Measurements from ENCODE around the gene CRYBG1. TPM values are rescaled to one million over a fixed set of nuclear protein-coding genes. Genes with fewer than 3 reads are reported as not detected.

CRYBG1 gene
- total and polyA plus RNA-seq, 10 of the 15 experiments (the other 5 are each of a cell fraction or from before 2014, with no cell fraction given): 6.5 to 57.0 (median 25.2) TPM

DNA sequence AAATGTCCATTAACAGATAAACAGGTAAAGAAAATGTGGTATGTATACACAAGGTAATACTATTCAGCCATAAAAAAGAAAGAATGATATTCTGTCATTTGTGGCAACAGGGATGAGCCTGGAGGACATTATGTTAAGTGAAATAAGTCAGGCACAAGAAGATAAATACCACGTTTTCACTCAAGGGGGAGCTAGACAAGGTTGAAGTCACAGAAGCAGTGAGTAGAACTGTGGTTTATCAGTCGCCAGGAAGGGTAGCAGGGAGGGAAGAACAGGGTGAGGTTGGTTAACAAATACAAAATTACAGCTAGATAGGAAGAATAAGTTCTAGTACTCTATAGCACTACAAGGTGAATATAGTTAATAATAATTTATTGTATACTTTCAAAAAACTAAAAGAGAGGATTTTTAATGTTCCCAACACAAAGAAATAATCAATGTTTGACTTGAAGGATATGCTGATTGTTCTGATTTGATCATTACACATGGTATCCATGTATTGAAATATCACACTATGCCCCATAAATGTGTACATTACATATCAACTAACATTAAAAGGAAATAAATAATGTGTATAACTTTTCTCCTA lies 247.7 kb downstream of the CRYBG1 start (continued):
- TF ChIP-seq, protein P1, sequence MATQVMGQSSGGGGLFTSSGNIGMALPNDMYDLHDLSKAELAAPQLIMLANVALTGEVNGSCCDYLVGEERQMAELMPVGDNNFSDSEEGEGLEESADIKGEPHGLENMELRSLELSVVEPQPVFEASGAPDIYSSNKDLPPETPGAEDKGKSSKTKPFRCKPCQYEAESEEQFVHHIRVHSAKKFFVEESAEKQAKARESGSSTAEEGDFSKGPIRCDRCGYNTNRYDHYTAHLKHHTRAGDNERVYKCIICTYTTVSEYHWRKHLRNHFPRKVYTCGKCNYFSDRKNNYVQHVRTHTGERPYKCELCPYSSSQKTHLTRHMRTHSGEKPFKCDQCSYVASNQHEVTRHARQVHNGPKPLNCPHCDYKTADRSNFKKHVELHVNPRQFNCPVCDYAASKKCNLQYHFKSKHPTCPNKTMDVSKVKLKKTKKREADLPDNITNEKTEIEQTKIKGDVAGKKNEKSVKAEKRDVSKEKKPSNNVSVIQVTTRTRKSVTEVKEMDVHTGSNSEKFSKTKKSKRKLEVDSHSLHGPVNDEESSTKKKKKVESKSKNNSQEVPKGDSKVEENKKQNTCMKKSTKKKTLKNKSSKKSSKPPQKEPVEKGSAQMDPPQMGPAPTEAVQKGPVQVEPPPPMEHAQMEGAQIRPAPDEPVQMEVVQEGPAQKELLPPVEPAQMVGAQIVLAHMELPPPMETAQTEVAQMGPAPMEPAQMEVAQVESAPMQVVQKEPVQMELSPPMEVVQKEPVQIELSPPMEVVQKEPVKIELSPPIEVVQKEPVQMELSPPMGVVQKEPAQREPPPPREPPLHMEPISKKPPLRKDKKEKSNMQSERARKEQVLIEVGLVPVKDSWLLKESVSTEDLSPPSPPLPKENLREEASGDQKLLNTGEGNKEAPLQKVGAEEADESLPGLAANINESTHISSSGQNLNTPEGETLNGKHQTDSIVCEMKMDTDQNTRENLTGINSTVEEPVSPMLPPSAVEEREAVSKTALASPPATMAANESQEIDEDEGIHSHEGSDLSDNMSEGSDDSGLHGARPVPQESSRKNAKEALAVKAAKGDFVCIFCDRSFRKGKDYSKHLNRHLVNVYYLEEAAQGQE (IDR thresholded peaks at IDR 0.05; ENCODE audit: low read depth, low read length): no peak
- TF ChIP-seq POLR2AphosphoS5 (IDR thresholded peaks at IDR 0.05; ENCODE audit: low read length): no peak
- TF ChIP-seq NFXL1 (IDR thresholded peaks at IDR 0.05; ENCODE audit: borderline replicate concordance): no peak
- TF ChIP-seq RB1 (IDR thresholded peaks at IDR 0.05; ENCODE audit: borderline replicate concordance): no peak
- peak; percentile 69 for TF ChIP-seq SMC3 (IDR thresholded peaks at IDR 0.05; ENCODE audit: borderline replicate concordance, low read length)
- TF ChIP-seq, protein P2, sequence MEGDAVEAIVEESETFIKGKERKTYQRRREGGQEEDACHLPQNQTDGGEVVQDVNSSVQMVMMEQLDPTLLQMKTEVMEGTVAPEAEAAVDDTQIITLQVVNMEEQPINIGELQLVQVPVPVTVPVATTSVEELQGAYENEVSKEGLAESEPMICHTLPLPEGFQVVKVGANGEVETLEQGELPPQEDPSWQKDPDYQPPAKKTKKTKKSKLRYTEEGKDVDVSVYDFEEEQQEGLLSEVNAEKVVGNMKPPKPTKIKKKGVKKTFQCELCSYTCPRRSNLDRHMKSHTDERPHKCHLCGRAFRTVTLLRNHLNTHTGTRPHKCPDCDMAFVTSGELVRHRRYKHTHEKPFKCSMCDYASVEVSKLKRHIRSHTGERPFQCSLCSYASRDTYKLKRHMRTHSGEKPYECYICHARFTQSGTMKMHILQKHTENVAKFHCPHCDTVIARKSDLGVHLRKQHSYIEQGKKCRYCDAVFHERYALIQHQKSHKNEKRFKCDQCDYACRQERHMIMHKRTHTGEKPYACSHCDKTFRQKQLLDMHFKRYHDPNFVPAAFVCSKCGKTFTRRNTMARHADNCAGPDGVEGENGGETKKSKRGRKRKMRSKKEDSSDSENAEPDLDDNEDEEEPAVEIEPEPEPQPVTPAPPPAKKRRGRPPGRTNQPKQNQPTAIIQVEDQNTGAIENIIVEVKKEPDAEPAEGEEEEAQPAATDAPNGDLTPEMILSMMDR (IDR thresholded peaks at IDR 0.05 in 2 of 3, conservative IDR thresholded peaks at IDR 0.05 in 1 of 3; ENCODE audit: control insufficient read depth in 2 of 3, extremely low read depth in 1 of 3, insufficient read depth in 1 of 3, low read depth in 3 of 3, low read length in 3 of 3): peak; percentile 68 to 72 (median 68)
- no peak for TF ChIP-seq NBN (IDR thresholded peaks at IDR 0.05)
- TF ChIP-seq ESRRA (IDR thresholded peaks at IDR 0.05; ENCODE audit: low read length): no peak
- no peak for TF ChIP-seq CHD2 (IDR thresholded peaks at IDR 0.05; ENCODE audit: borderline replicate concordance, low read depth, low read length)
- TF ChIP-seq, protein P3, sequence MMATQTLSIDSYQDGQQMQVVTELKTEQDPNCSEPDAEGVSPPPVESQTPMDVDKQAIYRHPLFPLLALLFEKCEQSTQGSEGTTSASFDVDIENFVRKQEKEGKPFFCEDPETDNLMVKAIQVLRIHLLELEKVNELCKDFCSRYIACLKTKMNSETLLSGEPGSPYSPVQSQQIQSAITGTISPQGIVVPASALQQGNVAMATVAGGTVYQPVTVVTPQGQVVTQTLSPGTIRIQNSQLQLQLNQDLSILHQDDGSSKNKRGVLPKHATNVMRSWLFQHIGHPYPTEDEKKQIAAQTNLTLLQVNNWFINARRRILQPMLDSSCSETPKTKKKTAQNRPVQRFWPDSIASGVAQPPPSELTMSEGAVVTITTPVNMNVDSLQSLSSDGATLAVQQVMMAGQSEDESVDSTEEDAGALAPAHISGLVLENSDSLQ (IDR thresholded peaks at IDR 0.05): no peak
- no peak for TF ChIP-seq KLF5 (IDR thresholded peaks at IDR 0.05; ENCODE audit: partially characterized antibody)
- TF ChIP-seq, protein P4, sequence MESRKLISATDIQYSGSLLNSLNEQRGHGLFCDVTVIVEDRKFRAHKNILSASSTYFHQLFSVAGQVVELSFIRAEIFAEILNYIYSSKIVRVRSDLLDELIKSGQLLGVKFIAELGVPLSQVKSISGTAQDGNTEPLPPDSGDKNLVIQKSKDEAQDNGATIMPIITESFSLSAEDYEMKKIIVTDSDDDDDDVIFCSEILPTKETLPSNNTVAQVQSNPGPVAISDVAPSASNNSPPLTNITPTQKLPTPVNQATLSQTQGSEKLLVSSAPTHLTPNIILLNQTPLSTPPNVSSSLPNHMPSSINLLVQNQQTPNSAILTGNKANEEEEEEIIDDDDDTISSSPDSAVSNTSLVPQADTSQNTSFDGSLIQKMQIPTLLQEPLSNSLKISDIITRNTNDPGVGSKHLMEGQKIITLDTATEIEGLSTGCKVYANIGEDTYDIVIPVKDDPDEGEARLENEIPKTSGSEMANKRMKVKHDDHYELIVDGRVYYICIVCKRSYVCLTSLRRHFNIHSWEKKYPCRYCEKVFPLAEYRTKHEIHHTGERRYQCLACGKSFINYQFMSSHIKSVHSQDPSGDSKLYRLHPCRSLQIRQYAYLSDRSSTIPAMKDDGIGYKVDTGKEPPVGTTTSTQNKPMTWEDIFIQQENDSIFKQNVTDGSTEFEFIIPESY (IDR thresholded peaks at IDR 0.05): no peak
- TF ChIP-seq, protein P5, sequence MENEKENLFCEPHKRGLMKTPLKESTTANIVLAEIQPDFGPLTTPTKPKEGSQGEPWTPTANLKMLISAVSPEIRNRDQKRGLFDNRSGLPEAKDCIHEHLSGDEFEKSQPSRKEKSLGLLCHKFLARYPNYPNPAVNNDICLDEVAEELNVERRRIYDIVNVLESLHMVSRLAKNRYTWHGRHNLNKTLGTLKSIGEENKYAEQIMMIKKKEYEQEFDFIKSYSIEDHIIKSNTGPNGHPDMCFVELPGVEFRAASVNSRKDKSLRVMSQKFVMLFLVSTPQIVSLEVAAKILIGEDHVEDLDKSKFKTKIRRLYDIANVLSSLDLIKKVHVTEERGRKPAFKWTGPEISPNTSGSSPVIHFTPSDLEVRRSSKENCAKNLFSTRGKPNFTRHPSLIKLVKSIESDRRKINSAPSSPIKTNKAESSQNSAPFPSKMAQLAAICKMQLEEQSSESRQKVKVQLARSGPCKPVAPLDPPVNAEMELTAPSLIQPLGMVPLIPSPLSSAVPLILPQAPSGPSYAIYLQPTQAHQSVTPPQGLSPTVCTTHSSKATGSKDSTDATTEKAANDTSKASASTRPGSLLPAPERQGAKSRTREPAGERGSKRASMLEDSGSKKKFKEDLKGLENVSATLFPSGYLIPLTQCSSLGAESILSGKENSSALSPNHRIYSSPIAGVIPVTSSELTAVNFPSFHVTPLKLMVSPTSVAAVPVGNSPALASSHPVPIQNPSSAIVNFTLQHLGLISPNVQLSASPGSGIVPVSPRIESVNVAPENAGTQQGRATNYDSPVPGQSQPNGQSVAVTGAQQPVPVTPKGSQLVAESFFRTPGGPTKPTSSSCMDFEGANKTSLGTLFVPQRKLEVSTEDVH (IDR thresholded peaks at IDR 0.05; ENCODE audit: low read depth, partially characterized antibody): no peak
